Mesendoderm (in vitro differentiated cells): ENCODE data around the gene CPT1A.

Experiments
- DNase-seq: peaks from one replicate; pipeline ENCODE4 v3.0.0; 2013
- H2AK5ac ChIP-seq: 2 replicates; pipeline ENCODE4 v1.6.1; 2013; ENCODE audit warnings: low read length, inconsistent platforms
- H2BK120ac ChIP-seq: 2 replicates; pipeline ENCODE4 v1.6.1; 2013; ENCODE audit warnings: low read depth, mild to moderate bottlenecking, low read length, moderate library complexity, mixed read lengths
- H2BK15ac ChIP-seq: replicated peaks from 2 replicates; pipeline ENCODE4 v1.6.1; 2013; ENCODE audit warnings: low read depth, mild to moderate bottlenecking, moderate library complexity
- H2BK5ac ChIP-seq: 2 replicates; pipeline ENCODE4 v1.6.1; 2013; ENCODE audit warnings: low read length, inconsistent platforms
- H3K18ac ChIP-seq: 2 replicates; pipeline ENCODE4 v1.6.1; 2013; ENCODE audit warnings: mild to moderate bottlenecking, low read length, mixed read lengths
- H3K23ac ChIP-seq: one replicate; pipeline ENCODE4 v1.6.1; 2013; ENCODE audit warnings: low read length
- H3K27ac ChIP-seq: 2 replicates; pipeline ENCODE4 v1.5.1; 2013; ENCODE audit warnings: low read depth, mild to moderate bottlenecking, inconsistent platforms, low read length, moderate library complexity
- H3K27me3 ChIP-seq: 2 replicates; pipeline ENCODE4 v1.6.1; 2013; ENCODE audit warnings: low read length, control low read depth, mild to moderate bottlenecking, inconsistent platforms; ENCODE audit not compliant: insufficient read depth, poor library complexity
- H3K36me3 ChIP-seq: 2 replicates; pipeline ENCODE4 v1.6.1; 2013; ENCODE audit warnings: low read length, inconsistent platforms; ENCODE audit not compliant: control insufficient read depth, insufficient read depth
- H3K4ac ChIP-seq: one replicate; pipeline ENCODE4 v1.6.1; 2013; ENCODE audit warnings: low read depth, mild to moderate bottlenecking, low read length, moderate library complexity
- H3K4me1 ChIP-seq: 2 replicates; pipeline ENCODE4 v1.6.1; 2013; ENCODE audit warnings: low read depth, low read length, inconsistent platforms; ENCODE audit not compliant: control insufficient read depth
- H3K4me2 ChIP-seq: 2 replicates; pipeline ENCODE4 v1.6.1; 2013; ENCODE audit warnings: low read length
- H3K4me3 ChIP-seq: 2 replicates; pipeline ENCODE4 v1.5.1; 2013; ENCODE audit warnings: mild to moderate bottlenecking, low read length
- H3K56ac ChIP-seq: one replicate; pipeline ENCODE4 v1.6.1; 2013; ENCODE audit warnings: low read length
- H3K79me1 ChIP-seq: 2 replicates; pipeline ENCODE4 v1.6.1; 2013; ENCODE audit warnings: low read length, inconsistent platforms
- H3K79me2 ChIP-seq: 2 replicates; pipeline ENCODE4 v1.6.1; 2013; ENCODE audit warnings: mild to moderate bottlenecking, low read length; ENCODE audit not compliant: control insufficient read depth, insufficient read depth
- H3K9ac ChIP-seq: 2 replicates; pipeline ENCODE4 v1.6.1; 2013; ENCODE audit warnings: low read length, inconsistent platforms
- H4K5ac ChIP-seq: one replicate; pipeline ENCODE4 v1.6.1; 2013; ENCODE audit warnings: low read length
- H4K8ac ChIP-seq: one replicate; pipeline ENCODE4 v1.6.1; 2013; ENCODE audit warnings: low read depth, mild to moderate bottlenecking, control low read depth, low read length, moderate library complexity
- WGBS: extraction: QIAGEN DNeasy Blood & Tissue Kit; methylation state at CpG from one replicate; pipeline ENCODE4 v1.1.7; 2013; ENCODE audit warnings: low lambda C conversion rate, missing lambda C conversion rate; ENCODE audit not compliant: insufficient coverage; ENCODE audit errors: extremely low coverage; 5-methylcytosine and 5-hydroxymethylcytosine counted together

The CPT1A gene

GRCh38 chr11:68778205-68778604 is 63.5 kb downstream of the CPT1A start:
- DNase-seq = no peak
- no peak overlapping the region for H2BK120ac ChIP-seq
- H3K79me1 ChIP-seq = no peaks in the 10 kb centered on the region
- no peak overlapping the region for H4K5ac ChIP-seq
- no peak overlapping the region for H3K4me2 ChIP-seq
- no peak overlapping the region for H3K56ac ChIP-seq
- H3K4me1 ChIP-seq = no peaks in the 10 kb centered on the region
- no CpG with 5 or more reads among the region's 7 CpGs for WGBS
- no peak overlapping the region for H3K27ac ChIP-seq
- no peak overlapping the region for H3K18ac ChIP-seq
- no peak overlapping the region for H2AK5ac ChIP-seq
- H3K27me3 ChIP-seq = no peaks in the 10 kb centered on the region
- H2BK15ac ChIP-seq = no peak overlapping the region
- H3K4ac ChIP-seq = no peak overlapping the region
- H4K8ac ChIP-seq = no peak overlapping the region
- no peak overlapping the region for H2BK5ac ChIP-seq
- no peak overlapping the region for H3K23ac ChIP-seq
- no peaks in the 10 kb centered on the region for H3K36me3 ChIP-seq
- H3K4me3 ChIP-seq = no peak overlapping the region
- no peaks in the 10 kb centered on the region for H3K79me2 ChIP-seq
- no peak overlapping the region for H3K9ac ChIP-seq

GRCh38 chr11:68776442-68777235 is 65.1 kb downstream of the CPT1A start:
- Histone ChIP-seq H3K79me1 (no peaks in the 10 kb centered on the region), H2BK15ac (no peak overlapping the region), H3K4me2 (no peak overlapping the region), H2AK5ac (no peak overlapping the region), H3K23ac (no peak overlapping the region), H3K4me1 (no peaks in the 10 kb centered on the region), H3K4me3 (no peak overlapping the region), H2BK120ac (no peak overlapping the region), H3K9ac (no peak overlapping the region), H3K56ac (no peak overlapping the region), H2BK5ac (no peak overlapping the region), H3K36me3 (no peaks in the 10 kb centered on the region), H3K4ac (no peak overlapping the region), H4K8ac (no peak overlapping the region), H3K79me2 (no peaks in the 10 kb centered on the region), H3K18ac (no peak overlapping the region), H3K27ac (no peak overlapping the region), H3K27me3 (no peaks in the 10 kb centered on the region), H4K5ac (no peak overlapping the region)
- no peak for DNase-seq
- no CpG with 5 or more reads among the region's 20 CpGs for WGBS

- Histone ChIP-seq H3K27ac (no peak overlapping the region), H3K56ac (no peak overlapping the region), H2BK120ac (no peak overlapping the region), H3K27me3 (no peaks in the 10 kb centered on the region), H4K8ac (no peak overlapping the region), H3K4me2 (no peak overlapping the region), H3K4ac (no peak overlapping the region), H3K18ac (no peak overlapping the region), H2BK5ac (no peak overlapping the region), H4K5ac (no peak overlapping the region), H2AK5ac (no peak overlapping the region), H3K79me2 (no peaks in the 10 kb centered on the region), H3K4me3 (no peak overlapping the region), H3K4me1 (no peaks in the 10 kb centered on the region), H3K36me3 (no peaks in the 10 kb centered on the region), H2BK15ac (no peak overlapping the region), H3K9ac (no peak overlapping the region), H3K23ac (no peak overlapping the region), H3K79me1 (no peaks in the 10 kb centered on the region)
- no peak for DNase-seq
- no CpG with 5 or more reads among the region's 4 CpGs for WGBS
Observed at GRCh38 chr11:68775951-68776388, 65.7 kb downstream of the CPT1A start.

GRCh38 chr11:68774194-68774585 is 67.5 kb downstream of the CPT1A start:
- H2BK120ac ChIP-seq = no peak overlapping the region
- WGBS = no CpG with 5 or more reads among the region's 9 CpGs
- H3K56ac ChIP-seq = no peak overlapping the region
- no peak for DNase-seq
- H3K9ac ChIP-seq = no peak overlapping the region
- H2AK5ac ChIP-seq = no peak overlapping the region
- H3K79me1 ChIP-seq = no peaks in the 10 kb centered on the region
- H3K4me2 ChIP-seq = no peak overlapping the region
- H3K79me2 ChIP-seq = no peaks in the 10 kb centered on the region
- no peaks in the 10 kb centered on the region for H3K27me3 ChIP-seq
- no peak overlapping the region for H4K8ac ChIP-seq
- no peak overlapping the region for H3K4ac ChIP-seq
- H3K23ac ChIP-seq = no peak overlapping the region
- H3K4me3 ChIP-seq = no peak overlapping the region
- H3K4me1 ChIP-seq = no peaks in the 10 kb centered on the region
- no peak overlapping the region for H3K18ac ChIP-seq
- H2BK5ac ChIP-seq = no peak overlapping the region
- H4K5ac ChIP-seq = no peak overlapping the region
- H3K36me3 ChIP-seq = peaks cover 2% of the 10 kb centered on the region
- no peak overlapping the region for H2BK15ac ChIP-seq
- no peak overlapping the region for H3K27ac ChIP-seq

- no peak overlapping the region for H3K23ac ChIP-seq
- DNase-seq = no peak
- no peak overlapping the region for H2AK5ac ChIP-seq
- H3K18ac ChIP-seq = no peak overlapping the region
- no CpG with 5 or more reads among the region's 22 CpGs for WGBS
- no peaks in the 10 kb centered on the region for H3K4me1 ChIP-seq
- no peak overlapping the region for H3K4me3 ChIP-seq
- no peak overlapping the region for H2BK120ac ChIP-seq
- H3K79me2 ChIP-seq = no peaks in the 10 kb centered on the region
- H3K4me2 ChIP-seq = no peak overlapping the region
- no peaks in the 10 kb centered on the region for H3K79me1 ChIP-seq
- H2BK15ac ChIP-seq = no peak overlapping the region
- H3K56ac ChIP-seq = no peak overlapping the region
- H3K4ac ChIP-seq = no peak overlapping the region
- no peak overlapping the region for H3K9ac ChIP-seq
- no peak overlapping the region for H2BK5ac ChIP-seq
- H3K36me3 ChIP-seq = peaks cover 2% of the 10 kb centered on the region
- H4K5ac ChIP-seq = no peak overlapping the region
- no peaks in the 10 kb centered on the region for H3K27me3 ChIP-seq
- H4K8ac ChIP-seq = no peak overlapping the region
- no peak overlapping the region for H3K27ac ChIP-seq
Observed at GRCh38 chr11:68773521-68774193, 68.1 kb downstream of the CPT1A start.
